HS-27A (cell line): ENCODE data around the gene SMU1.
A peak's percentile ranks its signal among the peaks of the same experiment; 100 is the strongest.
"Not testable (repeated sequence)": the region's sequence is repeated elsewhere in the genome, so short reads cannot be mapped to it uniquely, and the experiment has no call there.

Experiments
- DNase-seq: peaks from one replicate; pipeline ENCODE4 v3.0.0-alpha.2; 2012; ENCODE audit warnings: low read depth, missing footprints

Gene SMU1

DNA sequence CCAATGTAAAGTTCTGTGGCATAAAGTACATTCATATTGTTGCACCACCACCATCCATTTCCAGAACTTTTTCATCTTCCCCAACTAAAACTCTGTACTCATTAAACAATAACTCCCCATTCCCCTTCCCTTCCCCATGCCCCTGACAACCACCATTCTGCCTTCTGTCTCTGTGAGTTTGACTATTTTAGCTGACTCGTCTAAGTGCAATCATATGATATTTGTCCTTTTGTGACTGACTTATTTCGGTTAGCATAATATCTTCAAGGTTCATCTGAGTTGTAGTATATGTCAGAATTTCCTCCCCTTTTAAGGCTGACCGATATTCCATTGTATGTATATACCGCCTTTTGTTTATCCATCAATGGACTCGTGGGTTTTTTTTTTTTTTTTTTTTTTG is 29.0 kb upstream of the SMU1 start:
- DNase-seq: no peak

DNA sequence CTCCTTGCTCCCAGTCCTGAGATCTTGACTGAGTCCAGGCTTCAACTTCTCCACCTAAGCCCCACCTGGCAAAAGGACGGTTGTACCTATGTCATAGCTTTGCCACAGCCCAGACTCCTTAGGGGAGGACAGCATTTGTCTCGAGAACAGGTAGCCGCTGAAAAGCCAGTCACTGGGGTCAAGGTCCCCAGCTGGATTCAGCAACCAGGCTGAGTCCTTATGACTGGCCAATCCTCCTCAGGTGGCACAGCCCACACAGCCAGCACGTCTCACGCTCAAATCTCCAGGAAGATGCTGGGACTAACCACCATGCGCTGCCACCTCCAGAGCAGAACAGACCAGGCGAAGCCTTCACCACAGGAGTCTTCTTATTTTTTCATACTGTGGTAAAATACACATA is 27.9 kb upstream of the SMU1 start:
- DNase-seq: no peak

DNA sequence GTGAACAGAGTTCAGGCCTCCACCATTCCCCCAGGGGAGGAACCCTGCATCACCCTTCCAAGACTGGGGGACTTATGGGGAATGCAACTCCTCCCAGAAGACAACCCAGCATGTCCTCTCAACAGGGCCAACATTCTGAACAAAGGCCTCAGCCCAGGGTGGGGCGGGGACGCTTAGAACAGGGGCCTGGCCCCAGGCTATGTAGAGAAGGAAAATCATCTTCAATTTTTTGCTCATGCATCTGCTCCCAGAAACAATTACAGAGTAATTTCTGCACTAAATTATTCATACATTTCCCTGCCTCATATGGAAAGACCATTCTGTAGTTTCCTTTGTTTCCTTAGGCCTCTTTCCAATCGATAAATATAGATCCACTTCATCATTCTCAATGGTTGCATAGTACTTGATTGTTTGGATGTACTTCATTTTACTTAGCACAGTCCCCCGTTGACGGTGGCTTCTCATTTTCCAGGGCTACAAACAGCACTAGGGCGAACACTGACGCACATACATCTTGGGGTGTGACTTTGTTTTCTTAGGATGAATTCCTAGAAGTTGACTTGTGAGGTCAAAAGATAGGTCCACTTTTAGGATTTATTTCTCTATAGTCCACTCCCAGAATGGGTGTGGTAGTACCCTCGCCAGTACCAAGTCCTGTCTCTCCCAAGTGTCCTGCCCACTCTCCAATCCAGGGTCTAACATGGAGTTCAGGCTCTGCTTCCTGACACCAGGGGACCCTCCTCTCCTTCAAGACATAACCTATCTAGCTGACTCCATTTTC is 27.2 kb upstream of the SMU1 start:
- no peak for DNase-seq

DNA sequence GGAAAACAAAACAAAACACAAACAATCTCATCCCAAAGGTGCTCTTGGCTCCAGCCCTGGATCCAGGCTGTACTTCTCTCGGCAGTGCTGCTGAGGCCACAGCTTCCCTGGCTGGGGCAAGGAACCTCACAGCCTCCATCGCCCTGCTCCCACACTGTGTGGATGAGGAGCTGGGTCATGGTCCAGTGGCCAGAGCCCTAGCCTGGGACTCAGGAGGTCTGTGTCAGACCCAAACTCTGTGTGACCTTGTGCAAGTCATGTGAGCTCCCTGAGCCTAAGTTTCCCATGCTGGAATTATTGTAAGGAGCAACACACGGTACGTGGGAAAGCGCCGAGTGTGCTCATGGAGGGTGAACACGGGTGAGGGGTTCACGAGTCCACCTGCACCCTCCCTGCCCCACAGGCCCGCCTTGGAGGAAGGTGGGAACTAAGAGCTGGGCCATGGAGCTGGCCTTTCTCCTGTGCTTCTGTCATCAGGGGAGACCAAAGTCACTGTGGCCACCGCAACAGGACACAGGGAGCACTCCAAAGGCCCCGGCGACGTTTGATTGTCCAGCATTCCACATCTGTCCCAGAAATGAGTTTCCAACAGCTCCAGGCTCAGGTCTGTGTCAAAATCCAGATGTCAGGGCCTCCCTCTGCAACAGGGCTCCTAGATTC is 26.2 kb upstream of the SMU1 start:
- no peak for DNase-seq

DNA sequence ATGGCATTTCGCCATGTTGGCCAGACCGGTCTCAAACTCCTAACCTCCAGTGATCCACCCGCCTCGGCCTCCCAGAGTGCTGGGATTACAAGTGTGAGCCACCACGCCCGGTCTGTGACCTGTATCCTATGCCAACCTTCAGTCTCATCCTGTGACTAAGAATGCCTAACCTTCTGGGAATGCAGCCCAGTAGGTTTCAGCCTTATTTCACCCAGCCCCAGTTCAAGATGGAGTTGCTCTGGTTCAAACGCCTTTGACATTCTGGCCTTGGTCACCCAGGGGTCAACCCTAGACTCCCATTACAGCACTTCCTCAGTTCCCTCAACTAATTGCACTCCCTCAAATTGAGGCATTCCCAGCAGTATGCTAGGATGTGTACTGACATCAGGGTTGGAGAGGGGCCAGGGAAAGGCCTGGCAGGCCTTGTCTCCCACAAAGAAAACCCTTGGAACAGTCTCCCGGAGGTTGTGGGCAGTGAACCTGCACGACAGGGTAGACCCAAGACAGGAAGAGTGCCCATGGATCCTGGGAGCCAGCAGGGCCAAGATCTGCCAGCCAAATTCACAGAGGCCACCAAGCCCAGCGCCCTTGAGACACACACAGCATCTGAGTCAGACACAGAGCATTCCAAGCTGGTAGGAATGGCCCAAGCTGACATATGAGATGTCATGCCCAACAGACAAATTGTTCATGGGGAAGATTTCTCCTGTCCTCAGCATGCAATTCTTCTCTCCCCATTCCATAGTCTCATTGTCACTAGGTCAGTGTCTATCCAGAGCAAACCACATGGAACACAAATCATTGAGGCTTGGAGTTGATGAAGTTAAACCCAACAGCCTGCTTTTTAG is 24.9 kb upstream of the SMU1 start:
- peak; percentile 79 for DNase-seq

DNA sequence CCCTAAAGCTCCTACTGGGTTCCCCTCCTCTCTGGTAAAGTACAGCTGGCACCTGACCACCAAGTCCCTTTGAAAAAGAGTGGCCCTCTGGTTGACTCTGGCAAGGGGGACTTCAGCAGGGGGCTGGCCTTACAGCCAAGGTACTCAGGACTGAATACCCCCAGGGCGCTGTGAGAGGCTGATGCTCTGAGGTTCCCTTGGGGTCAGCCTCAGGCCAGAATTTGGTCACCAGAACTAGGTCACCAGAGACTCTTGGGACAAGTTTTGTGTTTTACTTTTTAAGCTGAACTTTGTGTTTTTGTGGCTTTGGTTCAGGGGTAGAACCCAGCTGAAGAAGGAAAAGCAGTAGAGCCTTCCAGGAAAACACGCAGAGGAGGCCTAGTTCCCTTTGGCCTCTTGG is 23.3 kb upstream of the SMU1 start:
- no peak for DNase-seq

DNA sequence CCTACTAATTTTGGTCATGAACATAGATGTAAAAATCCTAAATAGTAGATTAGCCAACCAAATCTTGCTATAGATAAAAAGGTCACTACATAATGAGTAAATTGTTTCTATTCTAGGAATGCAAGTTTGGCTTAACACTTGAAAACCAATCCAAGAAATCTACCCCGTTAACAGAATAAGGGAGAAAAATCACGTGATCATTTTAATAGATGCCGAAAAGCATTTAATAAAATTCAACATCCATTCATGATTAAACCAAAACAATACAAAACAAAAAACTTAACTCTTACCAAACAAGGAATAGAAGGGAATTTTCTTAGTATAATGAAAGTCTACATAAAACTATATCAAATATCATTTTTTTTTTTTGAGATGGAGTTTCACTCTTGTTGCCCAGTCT is 20.7 kb upstream of the SMU1 start:
- DNase-seq: no peak

DNA sequence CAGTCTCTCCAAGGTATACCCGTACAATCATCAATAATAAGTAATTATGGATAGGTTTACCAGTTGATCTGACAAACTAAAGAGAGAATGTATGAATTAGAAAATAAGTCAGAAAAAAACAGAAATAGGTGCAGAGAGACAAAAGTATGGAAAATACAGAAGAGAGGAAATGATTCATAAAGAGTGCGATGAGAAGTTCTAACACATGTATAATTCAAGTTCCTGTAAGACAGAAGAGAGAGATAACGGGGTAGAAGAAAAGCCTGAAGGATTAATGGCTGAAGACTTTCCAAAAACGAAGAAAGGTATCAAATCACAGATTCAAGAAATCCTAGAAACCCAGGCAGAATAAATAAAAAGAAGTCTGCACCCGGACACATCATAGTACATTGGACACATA is 16.2 kb upstream of the SMU1 start:
- no peak for DNase-seq

DNA sequence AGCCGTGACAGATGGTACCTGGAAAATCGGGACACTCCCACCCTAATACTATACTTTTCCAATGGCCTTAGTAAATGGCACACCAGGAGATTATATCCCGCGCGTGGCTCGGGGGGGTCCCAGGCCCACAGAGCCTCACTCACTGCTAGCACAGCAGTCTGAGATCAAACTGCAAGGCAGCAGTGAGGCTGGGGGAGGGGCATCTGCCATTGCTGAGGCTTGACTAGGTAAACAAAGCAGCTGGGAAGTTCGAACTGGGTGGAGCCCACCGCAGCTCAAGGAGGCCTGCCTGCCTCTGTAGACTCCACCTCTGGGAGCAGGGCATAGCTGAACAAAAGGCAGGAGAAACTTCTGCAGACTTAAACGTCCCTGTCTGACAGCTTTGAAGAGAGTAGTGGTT is 9.2 kb upstream of the SMU1 start:
- DNase-seq: not testable (repeated sequence)

DNA sequence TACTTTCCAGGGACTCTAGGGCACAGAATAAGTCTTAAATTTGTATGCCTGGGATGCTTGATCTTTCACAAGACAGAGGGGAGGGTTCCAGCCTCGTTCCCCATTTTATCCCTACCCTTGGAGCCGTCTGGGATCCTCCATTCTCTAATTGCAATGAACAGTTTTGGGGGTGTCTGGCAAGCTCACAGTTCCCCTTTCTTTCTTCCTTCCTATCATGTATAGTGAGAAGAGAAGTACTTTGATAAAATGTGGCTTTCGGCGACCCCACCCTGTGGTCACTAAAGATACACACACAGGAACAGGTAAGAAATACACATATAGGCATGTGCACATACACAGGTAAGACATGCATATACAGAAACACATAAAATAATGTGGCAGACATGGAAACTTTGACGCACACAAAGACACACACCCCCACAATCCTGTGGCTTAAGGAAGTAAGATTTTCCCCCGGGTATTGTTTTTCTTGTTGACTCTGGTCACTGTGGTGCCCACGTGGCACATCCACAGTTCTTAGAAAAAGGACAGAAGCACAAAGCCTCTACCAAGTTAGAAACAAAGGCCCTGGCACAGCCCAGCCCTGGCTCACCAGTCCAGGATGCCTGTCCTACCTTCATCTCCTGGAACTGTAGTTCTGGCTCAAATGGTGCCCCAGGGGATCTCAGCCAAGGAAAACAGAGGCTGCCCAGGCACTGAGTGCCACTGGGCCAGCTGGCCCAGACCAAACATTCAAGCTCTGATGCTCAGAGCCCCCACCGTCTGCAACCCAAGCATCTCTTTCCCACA is 6.3 kb upstream of the SMU1 start:
- no peak for DNase-seq

DNA sequence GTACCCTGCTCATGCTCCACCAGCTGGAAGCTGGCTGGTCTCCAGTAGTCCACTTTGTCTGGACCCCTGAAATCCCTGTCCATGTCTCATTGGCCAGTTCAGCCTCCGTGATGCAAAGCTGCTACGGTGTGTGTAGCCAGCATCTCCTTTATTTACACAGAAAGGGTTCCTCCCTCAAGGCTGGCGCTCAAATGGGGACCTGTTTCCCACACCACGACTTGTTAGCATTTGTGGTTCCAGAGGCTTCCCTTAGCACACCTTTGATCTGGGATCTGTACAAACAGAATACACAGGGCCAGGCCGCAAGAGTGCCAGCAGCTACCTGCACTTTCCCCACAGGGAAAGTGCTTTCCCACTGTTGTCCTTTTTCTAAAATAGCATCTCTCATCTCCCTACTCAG is 5.7 kb upstream of the SMU1 start:
- no peak for DNase-seq

DNA sequence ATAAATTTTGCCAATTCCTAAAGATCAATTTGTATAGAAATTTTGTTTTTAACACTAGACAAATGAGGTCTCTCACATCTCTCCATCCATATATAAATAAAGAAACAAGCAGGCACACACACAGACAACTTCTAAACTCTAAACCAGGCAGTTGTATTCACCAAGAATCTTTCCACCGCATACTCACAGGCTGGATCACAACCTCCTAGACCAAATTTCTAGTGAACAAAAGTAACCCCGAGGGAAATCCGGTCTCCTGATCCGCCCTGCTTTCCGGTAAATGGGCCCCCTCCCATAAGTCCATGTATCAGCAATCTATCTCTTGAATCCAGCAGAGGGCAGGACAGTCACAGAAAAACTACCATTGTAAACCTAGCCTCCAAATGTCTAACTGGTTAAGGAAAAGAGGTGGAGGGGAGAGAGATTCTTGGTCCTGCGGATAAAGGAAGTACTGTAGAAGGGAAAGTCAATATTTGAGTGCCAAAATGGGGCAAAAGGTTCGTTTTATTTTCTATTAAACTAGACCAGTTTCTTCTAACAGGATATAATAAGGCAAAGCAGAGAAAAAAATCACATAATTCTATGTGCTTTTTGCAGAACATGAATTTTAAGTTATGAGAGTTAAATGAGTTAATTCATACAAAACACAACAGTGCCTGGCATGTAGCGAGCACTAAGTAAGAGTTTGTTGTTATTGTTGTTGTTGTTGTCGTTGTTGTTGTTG is 4.8 kb upstream of the SMU1 start:
- DNase-seq: peak; percentile 82

DNA sequence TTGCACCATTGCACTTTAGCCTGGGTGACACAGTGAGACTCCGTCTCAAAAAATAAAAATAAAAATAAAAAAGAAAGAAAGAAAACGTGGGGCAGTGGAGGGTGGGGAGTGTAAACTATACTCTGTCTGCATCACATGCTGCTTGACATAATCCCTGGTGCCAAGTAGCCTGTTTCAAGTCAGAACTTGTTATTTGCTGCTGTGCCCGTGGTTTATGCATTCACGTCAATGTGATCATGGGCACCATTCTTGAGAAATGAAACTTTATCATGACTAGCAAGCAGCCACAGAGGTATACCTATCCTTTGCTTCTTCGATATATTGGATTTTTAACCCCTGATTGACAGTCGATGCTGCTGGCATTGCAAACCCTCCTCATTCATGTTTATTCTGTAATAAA is 4.1 kb upstream of the SMU1 start:
- no peak for DNase-seq

DNA sequence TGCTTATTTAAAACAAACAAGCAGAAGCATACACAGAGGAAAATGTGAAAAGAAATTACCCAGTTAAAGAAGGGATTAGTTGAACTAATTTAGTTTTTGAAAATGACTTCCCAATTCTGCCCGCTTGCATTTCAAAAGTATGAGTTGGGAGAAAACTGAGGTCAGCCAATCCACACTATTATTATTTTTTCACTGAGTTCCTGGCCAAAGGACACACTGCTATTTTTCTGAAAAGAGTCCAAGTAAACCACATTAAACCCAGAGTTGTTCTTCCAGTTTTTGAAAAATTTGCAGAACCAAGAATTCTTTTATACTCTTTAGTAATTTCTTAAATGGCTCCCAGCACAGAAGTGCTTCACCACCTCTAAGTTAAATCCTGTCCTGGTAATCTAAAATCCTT is 7.5 kb downstream of the SMU1 start:
- no peak for DNase-seq

DNA sequence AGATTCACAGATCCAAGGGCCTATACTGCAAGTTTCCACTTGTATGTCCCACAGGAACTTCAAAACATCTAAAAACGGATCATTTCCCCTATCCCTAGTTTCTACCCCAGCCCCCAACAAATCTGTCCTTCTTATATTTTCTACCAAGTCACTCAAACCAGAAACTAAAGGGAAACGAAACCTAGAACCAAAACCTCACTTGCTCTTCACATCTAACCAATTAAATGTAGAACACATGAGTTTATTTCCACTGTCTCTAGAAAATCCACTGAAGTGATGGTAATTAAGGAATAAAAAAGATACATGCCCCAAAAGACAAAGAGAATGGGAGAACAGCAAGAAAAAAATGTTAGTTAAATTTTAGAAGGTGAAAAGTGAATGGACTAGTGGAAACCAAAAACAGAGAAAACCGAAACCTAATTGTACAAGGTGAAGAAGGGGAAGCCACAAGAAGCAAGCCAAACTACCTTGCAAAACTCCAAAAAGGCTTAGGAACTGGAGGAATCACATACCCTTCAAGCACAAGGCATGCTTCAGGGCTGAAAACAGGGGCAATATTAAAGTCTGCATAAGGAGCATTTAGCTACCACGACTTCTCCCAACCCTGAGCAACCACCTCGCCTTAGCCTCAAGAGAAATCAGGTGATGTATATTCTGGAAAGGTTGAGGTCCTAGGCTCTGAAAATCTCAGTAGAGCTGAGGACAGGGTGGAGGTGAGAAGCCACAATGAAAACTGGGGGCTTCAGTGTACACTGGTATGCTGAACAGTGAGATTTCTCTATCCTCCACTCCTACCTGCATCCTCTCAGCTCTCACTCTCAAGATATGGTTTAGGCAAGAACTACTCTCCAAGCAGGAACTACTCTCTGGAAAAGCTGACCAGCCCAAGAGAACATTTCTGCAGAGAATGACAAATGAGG is 11.1 kb downstream of the SMU1 start:
- DNase-seq: no peak

DNA sequence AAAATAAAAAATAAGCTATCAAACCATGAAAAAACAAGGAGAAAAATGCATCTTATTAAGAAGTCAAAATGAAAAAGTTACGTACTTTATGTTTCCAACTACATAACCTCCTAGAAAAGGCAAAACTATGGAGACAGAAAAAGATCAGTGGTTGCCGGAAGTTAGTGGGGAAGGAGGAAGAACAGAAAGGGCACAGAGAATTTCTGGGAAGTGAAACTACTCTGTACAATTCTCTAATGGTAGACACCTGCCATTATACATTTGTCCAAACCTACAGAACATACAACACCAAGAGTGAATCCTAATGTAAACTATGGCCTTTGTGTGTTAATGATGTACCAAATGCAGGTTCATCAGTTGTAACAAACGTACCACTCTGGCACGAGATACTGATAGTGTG is 25.3 kb downstream of the SMU1 start:
- no peak for DNase-seq

DNA sequence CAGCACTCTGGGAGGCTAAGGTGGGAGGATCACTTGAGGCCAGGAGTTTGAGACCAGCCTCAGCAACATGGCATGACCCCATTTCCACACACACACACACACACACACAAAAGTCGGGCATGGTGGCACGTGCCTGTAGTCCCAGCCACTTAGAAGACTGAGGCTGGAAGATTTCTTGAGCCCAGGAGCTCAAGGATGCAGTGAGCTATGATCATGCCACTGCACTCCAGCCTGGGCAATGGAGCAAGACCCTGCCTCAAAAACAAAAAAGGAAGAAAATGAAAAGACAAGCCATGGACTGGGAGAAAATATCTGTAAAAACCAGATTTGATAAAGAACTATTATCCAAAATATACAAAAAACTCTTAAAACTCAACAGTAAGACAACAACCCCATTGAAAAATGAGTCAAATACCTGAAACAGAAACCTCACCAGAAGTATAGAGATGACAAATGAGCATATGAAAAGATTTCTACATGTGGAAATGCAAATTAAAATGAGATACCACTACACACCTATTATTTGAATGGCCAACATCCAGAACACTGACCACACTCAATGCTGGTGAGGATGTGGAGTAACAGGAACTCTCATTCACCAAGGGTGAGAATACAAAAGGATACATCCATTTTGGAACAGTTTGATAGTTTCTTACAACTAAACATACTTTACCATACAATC is 26.7 kb downstream of the SMU1 start:
- no peak for DNase-seq

DNA sequence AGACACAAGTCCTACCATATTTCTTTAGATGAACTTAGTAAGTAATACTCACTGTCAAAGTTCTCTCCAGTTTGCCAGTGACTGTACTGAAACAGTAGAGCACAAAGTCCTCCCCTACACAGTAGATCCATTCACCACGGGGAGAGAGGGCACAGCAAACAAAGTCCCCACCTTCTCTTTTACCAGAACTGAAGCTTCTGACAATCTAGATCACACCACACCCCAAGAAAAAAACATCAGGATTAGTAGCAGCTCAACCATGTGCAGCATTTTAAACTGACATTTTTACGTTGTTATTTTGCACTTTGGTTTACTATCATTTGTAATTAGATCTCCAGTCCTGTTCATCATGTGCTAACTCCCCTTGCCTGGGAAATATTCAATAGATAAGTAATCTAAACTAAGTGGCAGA is 28.4 kb downstream of the SMU1 start:
- no peak for DNase-seq

DNA sequence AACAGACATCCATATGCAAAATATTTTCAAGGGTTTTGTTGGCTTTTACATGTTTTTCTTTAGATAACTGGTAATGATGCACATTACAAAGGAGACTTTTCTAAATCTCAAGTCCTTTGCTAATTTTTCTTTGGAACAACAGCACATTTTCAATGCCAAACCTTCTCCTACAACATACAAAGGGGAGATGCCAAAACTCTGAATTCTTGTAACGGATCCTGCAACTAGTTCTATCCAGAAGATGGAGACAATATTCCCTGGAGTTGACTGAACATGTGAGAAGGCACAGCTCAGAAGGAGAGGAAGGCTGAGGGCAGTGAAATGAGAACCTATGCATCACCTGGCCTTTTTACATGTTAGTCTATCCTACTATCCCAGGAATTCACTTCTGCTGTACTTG is 30.4 kb downstream of the SMU1 start:
- DNase-seq: no peak
